Liver (tissue), 3 donors: Measurements from ENCODE around the gene BCL2L1.
A peak's percentile ranks its signal among the peaks of the same experiment; 100 is the strongest.

ENCODE experiments used
- JUND ChIP-seq, 2 donors: IDR thresholded peaks; 2 replicates each; pipeline ENCODE4 v1.6.1; 2016; ENCODE audit warnings: antibody characterized with exemption in 2 of 2
- TF ChIP-seq, protein P1 (sequence below): IDR thresholded peaks from 2 replicates; pipeline ENCODE4 v1.6.1; 2016; ENCODE audit warnings: antibody characterized with exemption
- TF ChIP-seq, protein P2 (sequence below): fragments of 150-350 bp; IDR thresholded peaks from 2 replicates; pipeline ENCODE4 v1.5.1; 2017; ENCODE audit warnings: improper control_type of control experiment, low read depth, low read length; ENCODE audit not compliant: missing input control
- TF ChIP-seq, protein P3 (sequence below): IDR thresholded peaks from 2 replicates; pipeline ENCODE4 v1.6.1; 2016; ENCODE audit warnings: antibody characterized with exemption
- donor health status: healthy.
- donor health status: healthy.

DNA sequence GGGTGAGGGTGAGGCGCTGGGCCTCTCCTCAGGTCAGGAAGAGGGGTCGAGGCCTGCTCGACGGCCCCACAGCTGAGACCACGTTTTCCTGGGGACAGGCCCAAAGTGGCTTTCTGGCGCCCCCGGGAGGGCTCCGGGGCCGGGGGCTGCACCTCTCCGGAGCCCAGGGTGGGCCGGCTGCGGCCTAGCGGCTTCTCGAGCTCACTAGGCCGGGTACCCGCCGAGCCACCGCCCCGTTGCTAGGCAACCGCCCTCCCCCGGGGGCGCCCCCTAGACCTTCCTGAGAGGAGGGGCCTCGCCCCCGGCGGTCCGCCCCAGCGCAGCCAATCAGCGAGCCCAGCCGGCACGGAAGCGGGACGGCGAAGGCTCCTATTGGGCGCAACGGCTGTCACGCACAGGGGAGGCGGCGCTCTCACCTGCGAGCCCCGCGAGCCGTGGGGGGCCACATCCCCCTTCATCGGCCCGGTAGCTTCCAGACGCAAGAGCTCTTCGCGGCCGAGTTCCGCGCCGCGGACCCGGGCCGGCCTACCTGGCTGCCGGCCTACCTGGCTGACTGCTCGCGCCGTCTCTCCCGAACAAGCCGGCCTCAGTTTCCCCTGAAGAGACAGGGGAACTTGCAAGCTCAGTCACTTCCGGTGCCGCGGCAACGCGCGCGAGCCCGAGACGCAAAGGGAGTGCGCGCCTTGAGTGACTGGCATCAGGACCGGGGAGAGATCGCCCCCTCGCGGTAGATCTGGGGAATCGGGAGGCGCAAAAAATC lies 831 bp upstream of the BCL2L1 start:
- TF ChIP-seq, protein P1, sequence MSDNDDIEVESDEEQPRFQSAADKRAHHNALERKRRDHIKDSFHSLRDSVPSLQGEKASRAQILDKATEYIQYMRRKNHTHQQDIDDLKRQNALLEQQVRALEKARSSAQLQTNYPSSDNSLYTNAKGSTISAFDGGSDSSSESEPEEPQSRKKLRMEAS: no peak
- TF ChIP-seq, protein P2, sequence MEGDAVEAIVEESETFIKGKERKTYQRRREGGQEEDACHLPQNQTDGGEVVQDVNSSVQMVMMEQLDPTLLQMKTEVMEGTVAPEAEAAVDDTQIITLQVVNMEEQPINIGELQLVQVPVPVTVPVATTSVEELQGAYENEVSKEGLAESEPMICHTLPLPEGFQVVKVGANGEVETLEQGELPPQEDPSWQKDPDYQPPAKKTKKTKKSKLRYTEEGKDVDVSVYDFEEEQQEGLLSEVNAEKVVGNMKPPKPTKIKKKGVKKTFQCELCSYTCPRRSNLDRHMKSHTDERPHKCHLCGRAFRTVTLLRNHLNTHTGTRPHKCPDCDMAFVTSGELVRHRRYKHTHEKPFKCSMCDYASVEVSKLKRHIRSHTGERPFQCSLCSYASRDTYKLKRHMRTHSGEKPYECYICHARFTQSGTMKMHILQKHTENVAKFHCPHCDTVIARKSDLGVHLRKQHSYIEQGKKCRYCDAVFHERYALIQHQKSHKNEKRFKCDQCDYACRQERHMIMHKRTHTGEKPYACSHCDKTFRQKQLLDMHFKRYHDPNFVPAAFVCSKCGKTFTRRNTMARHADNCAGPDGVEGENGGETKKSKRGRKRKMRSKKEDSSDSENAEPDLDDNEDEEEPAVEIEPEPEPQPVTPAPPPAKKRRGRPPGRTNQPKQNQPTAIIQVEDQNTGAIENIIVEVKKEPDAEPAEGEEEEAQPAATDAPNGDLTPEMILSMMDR: peak; percentile 99
- TF ChIP-seq, protein P3, sequence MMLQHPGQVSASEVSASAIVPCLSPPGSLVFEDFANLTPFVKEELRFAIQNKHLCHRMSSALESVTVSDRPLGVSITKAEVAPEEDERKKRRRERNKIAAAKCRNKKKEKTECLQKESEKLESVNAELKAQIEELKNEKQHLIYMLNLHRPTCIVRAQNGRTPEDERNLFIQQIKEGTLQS: no peak
- TF ChIP-seq JUND (IDR thresholded peaks at IDR 0.05): no peak
